GM20431 (cell line): ENCODE results near the gene ARL3.
"Not testable (repeated sequence)": the region's sequence is repeated elsewhere in the genome, so short reads cannot be mapped to it uniquely, and the experiment has no call there.

ENCODE experiments used
- in situ Hi-C: fragments of 300-500 bp; cut with MseI, MboI; formaldehyde crosslinking; loops from one replicate; pipeline ENCODE4 v1.15.0; 2020; ENCODE audit warnings: low sequenced_read_pairs; ENCODE audit not compliant: unreplicated experiment

ARL3 gene, protein sequence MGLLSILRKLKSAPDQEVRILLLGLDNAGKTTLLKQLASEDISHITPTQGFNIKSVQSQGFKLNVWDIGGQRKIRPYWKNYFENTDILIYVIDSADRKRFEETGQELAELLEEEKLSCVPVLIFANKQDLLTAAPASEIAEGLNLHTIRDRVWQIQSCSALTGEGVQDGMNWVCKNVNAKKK

DNA sequence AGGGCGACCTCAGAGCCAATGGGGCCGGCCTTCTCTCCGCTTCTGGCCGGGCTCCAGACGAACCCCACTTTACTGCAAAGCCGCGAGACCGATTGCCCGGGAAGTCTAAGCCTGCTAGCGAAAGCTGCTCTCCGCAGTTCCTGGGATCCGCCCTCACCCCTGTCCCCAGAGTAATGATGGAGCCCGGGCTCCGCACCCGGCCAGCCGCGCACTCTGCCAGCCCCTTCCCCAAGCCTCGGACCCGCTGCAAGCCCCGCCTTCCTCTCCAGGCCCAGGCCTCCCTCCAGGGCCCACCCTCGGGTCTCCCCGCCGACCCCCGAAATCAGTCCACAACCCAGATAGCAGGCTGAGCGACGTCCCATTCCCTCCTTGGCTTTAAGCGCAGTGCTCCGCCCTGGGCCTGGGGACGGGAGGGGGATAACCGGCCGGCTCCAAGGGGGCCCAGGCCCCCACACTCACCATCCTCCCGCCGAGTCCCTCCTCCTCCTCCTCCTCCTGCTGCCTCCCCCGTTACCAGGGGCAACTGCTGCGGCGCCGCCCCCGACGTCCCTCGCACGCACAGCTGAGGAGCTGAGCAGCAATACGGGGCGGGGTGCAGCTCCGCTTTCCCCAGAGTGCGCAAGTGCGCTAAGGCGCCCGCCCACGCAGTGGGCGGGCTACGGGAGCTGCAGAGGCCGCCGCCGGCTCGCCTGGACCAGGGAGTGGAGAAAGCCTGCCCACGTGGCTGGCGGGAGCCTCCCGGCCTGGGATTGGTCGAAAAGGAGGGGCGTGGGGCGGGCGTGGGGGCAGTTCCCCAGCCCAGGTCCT, at the start of gene ARL3:
Gene ARL3, minus strand, starts transcription at position 584 of the 807 bp plus-strand sequence. Its CDS starts 122 bp downstream, at position 462.
- in situ Hi-C loops: no loop called here

DNA sequence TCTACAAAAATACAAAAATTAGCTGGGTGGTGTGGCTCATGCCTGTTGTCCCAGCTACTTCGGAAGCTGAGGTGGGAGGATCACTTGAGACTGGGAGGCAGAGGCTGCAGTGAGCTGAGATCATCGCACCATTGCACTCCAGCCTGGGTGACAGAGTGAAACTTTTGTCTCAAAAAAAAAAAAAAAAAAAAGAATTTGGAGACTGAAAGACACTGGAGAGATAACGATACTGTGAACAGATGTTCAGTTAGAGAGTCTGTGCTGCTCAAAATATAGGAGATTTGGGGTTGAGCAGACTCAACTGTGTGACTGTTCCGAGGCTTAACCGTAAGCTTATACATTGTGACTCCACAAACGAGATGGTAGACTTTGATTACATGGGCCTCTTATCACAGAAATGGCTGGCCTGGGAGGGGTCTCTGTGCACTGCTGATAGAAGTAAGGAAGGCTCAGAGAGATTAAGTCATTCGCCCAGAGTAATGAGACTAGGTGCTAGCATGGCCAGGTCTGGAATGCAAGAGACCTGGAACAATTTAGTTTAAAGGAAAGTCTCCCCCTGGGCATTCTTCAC, 48.9 kb upstream of the ARL3 start:
- in situ Hi-C loops: no loop called here

DNA sequence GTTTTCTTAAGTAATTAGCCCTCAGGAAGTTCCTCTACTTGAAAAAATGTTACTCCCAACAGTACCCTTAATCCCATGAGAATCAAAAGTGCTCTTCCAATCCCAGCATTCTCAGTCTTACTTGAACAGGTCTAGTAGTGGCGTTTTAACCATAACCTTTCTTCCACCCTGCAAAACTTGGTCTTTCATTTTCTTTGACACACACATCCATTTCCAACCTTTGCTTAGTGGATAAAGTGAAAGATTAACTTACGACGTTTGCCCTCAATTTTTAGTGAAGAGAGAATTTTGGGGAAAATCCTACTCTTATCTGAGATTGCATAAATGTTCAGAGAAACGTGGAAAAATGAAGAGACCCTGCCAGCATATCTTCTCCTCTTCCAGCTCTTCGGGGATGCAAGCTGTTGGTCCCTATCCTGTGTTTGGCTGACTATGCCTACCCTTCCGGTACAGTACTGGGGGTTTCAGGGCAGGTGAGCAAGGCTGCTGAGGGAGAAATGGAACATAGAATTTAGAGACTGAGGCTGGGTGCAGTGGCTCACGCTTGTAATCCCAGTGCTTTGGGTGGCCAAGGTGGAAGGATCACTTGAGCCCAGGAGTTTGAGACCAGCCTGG, 48.3 kb upstream of the ARL3 start:
- in situ Hi-C loops: no loop called here

DNA sequence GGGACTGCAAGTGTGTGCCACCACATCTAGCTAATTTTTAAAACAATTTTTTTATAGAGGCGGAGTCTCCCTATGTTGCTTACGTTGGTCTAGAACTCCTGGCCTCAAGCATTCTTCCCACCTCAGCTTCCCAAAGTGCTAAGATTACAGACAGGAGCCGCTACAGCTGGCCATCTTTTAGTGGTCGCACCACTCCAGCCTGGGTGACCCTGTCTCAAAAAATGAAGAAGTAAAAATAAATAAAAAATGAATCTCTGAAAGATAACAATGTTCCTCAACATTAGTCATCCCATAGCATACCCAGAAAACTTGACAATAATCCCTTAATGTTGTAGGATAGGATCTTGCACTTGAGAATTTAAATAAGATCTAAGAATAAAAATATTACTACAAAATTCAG, 47.8 kb upstream of the ARL3 start:
- in situ Hi-C loops: no loop called here

DNA sequence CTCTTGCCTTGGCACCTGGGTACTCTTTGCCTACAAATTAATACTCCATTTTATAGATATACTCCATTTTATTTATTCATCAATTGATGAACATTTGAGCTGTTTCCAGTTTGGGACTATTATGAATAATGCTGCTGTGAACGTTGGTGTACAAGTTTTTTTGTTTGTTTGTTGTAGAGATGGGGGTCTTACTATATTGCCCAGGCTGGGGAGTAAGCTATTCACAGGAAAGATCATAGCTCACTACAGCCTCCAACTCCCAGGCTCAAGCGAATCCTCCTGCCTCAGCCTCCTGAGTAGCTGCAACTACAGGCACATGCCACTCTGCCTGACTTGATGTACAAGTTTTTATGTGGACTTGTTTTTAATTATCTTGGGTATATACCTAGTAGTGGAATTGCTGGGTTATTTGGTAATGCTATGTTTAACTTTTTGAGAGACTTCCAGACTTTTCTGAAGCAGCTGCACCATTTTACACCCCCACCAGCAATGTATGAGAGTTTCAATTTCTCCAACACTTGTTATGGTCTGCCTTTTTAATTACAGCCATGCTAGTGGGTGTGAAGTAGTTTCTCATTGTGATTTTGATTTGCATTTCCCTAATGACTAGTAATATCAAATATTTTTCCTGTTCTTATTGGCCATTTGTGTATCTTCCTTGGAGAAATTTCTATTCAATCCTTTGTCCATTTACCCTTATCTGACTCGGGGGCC, 45.5 kb upstream of the ARL3 start:
- in situ Hi-C loops: no loop called here

DNA sequence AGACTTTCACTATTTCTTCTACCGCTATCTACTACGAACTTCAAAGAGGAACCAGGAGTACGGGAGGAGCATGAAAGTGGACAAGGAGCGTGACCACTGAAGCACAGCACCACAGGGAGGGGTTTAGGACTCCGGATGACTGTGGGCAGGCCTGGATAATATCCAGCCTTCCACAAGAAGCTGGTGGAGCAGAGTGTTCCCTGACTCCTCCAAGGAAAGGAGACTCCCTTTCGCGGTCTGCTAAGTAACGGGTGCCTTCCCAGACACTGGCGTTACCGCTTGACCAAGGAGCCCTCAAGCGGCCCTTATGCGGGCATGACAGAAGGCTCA, 44.7 kb upstream of the ARL3 start:
- in situ Hi-C loops: not testable (repeated sequence)

DNA sequence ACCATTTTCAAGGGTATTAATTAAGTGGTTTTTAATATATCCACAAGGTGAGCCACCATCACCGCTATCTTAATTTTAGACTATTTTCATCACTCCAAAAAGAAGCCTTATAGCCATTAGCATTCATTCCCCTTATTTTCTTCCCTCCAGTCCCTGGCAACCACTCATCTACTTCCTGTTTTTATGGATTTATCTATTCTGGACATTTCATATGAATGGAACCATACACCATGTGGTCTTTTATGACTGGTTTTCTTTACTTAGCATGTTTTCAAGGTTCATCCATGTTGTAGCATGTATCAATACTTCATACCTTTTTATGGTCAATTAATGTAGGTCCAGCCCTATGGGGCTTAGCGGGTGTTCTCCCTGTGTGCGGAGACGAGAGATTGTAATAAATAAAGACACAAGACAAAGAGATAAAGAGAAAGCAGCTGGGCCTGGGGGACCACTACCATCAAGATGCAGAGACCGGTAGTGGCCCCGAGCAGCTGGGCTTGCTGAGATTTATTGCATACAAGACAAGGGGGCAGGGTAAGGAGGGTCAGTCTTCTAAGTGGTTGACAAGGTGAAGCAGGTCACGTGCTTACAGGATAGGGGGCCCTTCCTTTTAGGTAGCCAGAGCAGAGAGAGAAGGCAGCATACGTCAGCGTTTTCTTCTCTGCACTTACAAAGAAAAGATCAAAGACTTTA, 44.2 kb upstream of the ARL3 start:
- in situ Hi-C loops: no loop called here

DNA sequence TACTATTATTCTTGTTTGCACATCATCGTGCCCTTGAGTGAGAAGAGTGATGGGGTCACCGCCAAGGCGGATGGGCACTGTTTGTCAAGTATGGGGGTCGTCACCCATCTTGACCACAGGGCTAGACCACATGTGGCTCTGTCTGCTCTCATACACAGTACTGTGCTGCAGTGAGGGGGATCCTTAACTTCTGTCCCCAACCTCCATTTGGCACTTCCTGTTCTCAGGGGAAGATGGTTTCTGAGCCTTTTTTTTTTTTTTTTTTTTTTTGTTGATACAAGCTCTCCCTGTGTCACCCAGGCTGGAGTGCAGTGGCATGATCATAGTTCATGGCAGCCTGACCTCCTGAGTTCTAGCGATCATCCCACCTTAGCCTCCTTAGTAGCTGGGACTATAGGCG, 43.1 kb upstream of the ARL3 start:
- in situ Hi-C loops: no loop called here

DNA sequence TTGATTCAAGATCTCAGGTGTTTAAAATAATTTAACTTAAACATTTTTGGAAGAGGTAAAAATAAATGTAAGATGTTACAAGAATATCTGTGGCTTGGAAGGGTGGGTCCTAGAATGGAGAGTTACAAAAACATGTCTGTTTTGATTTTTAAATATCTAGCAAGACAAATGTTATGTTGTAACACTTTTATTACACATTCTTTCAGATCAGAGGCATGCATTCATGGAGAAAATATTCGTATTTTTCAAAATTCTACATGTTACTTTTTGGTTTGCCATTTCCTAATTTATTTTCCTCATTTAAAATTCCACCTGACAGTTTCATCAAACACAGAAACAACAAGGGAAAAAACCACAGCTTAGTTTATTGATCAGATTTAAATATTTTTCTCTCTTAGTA, 39.5 kb upstream of the ARL3 start:
- in situ Hi-C loops: no loop called here

DNA sequence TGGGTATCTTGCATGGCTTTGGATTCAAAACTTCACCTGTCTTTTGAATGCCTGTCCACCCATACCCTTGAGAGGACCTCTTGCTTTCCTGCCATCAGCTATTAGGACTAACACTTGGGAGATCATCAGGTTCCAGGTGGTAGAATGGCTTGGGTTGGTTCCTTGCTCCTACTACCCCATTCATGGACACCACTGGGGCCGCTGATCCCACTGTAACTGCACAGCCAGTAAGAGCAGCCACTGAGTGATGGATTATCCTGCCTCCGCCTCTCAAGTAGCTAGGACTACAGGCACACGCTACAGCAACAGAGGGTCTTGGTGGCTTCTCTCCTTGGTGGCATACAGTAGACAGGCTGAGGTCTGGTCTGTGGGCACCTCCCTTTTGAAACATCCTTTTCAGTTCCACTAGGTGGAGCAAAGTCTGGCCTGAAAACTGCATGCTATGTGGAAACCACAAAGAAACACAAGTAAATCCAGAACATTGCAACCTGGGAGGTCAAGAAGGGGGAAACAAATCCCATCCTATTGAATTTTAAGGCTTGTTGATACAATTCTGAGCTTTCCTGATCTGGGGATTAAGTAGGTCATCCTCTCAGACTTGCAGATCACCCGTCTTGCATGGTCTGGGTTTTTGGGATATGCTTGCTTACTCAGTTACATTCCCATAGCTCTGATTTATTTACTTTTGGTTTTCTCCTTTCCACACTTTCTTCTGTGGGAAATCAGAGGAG, 38.9 kb upstream of the ARL3 start:
- in situ Hi-C loops: no loop called here

DNA sequence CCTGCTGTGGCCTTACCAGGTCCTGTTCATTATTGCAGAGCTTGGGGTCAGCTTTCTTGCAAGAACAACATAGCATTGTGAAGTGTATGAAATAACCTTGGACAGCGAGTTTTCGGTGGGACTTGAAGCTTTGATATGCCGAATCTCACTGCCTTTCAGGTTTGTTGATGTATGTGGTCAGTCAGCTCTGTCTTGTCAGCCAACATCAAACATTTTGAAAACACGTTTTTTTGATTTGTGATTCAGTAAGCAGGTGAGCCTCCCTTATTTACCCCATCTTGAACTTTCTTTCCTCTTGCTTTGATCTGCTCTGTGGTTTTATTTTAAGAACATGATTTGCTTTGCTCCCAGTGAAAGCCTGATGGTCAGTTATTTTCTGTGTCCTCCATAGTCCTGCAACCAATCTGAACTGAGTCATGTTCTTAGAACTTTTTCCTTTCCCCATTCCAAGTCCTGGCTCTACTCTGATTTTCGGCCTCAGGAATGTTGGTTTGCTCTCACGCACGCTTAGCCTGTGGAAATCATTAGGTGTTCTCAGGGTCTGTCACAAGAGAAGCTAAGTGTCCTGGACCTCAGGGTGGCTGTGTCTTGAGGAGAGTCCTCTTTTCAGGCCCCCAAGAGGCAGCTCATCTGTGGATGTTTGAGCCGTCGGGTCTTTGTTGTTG, 38.2 kb upstream of the ARL3 start:
- in situ Hi-C loops: no loop called here

DNA sequence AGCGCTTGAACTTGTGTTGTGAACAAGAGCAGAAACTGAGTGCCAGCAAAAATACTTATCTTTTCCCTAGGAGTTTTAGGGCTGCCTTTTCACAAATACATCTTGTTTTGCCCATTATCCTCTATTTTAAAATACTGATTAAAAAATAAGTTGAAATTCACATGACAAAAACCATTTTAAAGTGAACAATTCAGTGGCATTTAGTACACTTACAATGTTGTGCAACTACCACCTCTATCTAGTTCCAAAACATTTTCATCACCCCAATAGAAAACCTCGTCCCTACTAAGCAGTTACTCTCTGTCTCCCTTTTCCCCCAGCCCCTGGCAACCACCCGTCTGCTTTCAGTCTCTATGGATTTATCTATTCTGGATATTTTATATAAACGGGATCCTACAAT, 31.0 kb upstream of the ARL3 start:
- in situ Hi-C loops: no loop called here

DNA sequence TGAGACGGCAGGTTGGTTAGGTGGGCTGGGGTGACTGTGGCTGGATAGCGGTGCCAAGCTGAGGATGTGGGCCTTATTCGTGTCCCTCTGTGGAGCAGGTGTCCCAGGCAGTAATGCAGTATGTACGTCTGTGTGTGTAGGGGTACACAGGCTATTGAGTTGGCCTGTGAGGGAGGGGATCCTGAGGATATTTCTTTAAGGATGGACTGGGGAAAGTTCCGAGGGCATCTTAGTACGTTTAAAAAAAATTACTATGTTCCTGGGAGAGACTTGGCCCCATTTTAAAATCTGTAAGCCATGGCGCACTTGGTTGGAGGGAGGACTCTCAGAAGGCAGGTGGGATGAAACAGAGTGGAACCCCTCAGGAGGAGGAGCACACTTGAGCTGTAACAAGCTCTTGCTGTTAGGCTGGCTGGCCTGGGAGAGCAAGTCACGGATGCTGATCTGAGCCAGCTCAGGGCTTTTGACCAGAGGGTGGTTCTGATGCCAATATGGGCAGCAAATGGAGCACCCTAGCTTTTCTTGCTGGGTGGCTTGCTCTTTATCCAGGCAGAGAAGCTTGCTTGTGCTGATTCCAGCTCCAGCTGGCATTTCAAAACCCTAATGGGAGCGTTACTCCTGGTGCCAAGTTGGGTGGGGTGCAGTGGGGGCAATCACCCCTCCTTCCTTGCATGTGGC, 30.3 kb upstream of the ARL3 start:
- in situ Hi-C loops: no loop called here

DNA sequence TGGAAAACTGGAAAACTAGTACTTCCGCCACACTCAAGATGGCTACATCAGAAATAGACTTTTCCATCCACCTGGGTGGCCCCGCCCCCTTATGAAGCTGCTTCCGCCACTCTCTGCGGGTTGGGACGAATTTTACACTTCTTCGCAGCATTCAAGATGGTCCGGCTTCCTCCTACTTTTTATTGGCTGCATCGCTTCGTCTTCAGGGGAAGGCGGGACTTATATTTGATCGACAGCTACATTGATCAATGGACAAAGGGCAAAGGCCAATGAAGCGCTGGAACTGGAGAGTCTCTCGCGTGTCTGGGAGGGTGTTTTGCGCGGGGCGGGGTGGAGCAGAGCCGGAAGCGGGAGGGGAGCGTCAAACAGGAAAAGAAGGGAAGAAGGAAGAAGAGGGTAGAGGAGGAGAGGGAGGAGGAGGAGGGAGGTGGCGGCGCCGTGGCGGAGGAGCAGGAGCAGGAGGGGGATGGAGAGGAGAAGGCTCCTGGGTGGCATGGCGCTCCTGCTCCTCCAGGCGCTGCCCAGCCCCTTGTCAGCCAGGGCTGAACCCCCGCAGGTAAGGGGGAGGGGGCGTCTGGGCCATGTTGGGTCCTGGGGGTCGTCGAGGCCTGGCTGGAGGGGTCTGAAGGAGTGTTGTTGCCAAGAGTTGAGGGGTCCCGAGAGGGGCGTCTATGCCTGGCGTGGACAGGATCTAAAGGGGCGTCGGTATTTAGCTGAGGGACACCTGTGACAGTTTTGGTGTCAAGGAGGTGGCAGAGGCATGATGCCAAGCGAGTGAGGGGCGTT, 29.6 kb upstream of the ARL3 start, which contains the start of gene WBP1L:
Gene WBP1L, plus strand, starts transcription at position 361 of the 786 bp plus-strand sequence. Its CDS starts 106 bp downstream, at position 467.
- in situ Hi-C loops: no loop called here

DNA sequence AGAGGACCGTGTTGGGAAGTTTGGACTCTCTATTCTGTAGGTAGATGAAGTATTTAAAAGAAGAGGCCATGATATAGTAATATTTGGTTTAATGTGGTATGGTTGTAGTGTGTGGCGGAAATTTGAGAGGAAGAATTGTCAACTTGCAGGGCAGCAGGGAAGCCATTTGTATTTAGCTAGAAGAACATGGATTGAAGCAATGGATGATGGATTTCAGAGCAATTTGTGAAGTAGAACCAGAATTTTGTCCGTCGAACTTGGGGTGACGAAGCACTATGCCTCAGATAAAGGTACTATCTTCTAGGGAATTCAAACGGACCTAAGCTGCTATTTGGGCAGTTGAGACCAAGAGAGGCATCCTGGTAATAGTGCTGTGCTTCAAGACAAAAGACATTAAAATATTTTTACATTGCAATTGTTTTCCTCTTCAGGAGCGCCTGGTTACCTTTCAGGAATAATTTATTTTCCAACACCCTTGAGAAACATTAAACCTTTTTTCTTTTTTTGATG, 28.9 kb upstream of the ARL3 start:
- in situ Hi-C loops: no loop called here

DNA sequence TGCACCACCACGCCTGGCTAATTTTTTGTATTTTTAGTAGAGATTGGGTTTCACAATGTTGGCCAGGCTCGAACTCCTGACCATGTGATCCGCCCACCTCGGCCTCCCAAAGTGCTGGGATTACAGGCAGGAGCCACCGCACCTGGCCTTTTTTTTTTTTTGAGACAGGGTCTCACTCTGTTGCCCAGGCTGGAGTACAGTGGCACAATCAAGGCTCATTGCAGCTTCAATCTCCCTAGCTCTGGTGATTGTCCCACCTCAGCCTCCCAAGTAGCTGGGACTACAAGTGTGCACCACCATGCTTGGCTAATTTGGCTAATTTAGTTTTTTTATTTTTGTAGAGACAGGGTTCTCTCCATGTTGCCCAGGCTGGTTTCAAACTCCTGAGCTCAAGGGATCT, 28.1 kb upstream of the ARL3 start:
- in situ Hi-C loops: not testable (repeated sequence)

DNA sequence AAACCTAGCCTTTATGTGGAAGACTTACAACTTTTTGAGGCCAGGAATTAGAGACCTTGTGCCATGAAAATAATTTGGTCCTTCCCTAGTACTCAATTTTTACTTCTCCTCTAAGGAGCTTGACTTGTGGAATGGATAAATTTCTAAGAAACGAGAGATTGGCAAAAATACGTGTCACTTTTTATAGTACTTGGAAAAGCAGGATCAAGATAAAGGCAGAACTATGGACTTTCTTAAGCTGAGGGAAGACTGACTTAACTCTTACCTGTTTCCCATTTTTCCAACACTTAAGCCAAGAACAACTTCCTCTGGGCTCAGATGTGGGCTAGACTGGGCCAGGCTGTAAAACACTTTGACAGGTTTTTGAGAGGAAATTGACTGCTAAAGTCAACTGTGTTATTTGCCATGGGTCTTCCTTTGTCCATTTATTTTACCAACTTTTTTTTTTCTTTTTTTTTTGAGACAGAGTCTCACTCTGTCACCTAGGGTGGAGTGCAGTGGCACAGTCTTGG, 27.6 kb upstream of the ARL3 start:
- in situ Hi-C loops: no loop called here
